HT1080 (cell line): Measurements from ENCODE around the gene SPATA32. TPM values are rescaled to one million over a fixed set of nuclear protein-coding genes. Genes with fewer than 3 reads are reported as not detected.
"Not testable (repeated sequence)": the region's sequence is repeated elsewhere in the genome, so short reads cannot be mapped to it uniquely, and the experiment has no call there.

Experiments
- DNase-seq: peaks from one replicate; pipeline ENCODE4 v3.0.0-alpha.2; 2015; ENCODE audit warnings: low read depth
- polyA plus RNA-seq, 2 experiments: library from polyadenylated mRNA; depleted of rRNA; stranded (reverse); fragments of >200 nt; gene quantifications; 2 replicates each; pipeline ENCODE4 v1.2.3, GENCODE V29; 2015
- total RNA-seq: library from RNA; depleted of rRNA; stranded (reverse); fragments of >200 nt; shearing (Covaris generic); gene quantifications from 2 replicates; pipeline ENCODE4 v1.2.3, GENCODE V29; 2014; rRNA removed

Gene SPATA32
- total RNA-seq, result not detected in 2 replicates
- not detected in 2 replicates for polyA plus RNA-seq (2015; cell fraction: cytosol; rRNA removed)
- polyA plus RNA-seq (2015; cell fraction: nucleus; rRNA removed), result not detected in 2 replicates

GRCh38 chr17:45261577-45262515 is at the start of gene SPATA32:
SPATA32 (minus strand) TSS chr17:45262094; CDS start chr17:45262016, 78 bp downstream.
- peak; percentile 52 for DNase-seq

GRCh38 chr17:45311401-45311759 is 49.5 kb upstream of the SPATA32 start:
- no peak for DNase-seq

- no peak for DNase-seq
Observed at GRCh38 chr17:45310380-45311324, 48.8 kb upstream of the SPATA32 start.

GRCh38 chr17:45309400-45309799 is 47.5 kb upstream of the SPATA32 start:
- no peak for DNase-seq

- DNase-seq, result no peak
Observed at GRCh38 chr17:45308840-45309239, 46.9 kb upstream of the SPATA32 start.

- DNase-seq, result no peak
Observed at GRCh38 chr17:45308016-45308365, 46.1 kb upstream of the SPATA32 start.

- DNase-seq, result peak; percentile 80
Observed at GRCh38 chr17:45307290-45308015, 45.6 kb upstream of the SPATA32 start.

- DNase-seq, result no peak
Observed at GRCh38 chr17:45306623-45307022, 44.7 kb upstream of the SPATA32 start.

GRCh38 chr17:45306094-45306493 is 44.2 kb upstream of the SPATA32 start:
- no peak for DNase-seq

- DNase-seq, result peak; percentile 73
Observed at GRCh38 chr17:45305530-45306087, 43.7 kb upstream of the SPATA32 start.

- DNase-seq, result peak; percentile 45
Observed at GRCh38 chr17:45302649-45303173, 40.8 kb upstream of the SPATA32 start.

GRCh38 chr17:45302220-45302619 is 40.3 kb upstream of the SPATA32 start:
- DNase-seq, result not testable (repeated sequence)

- DNase-seq, result no peak
Observed at GRCh38 chr17:45301674-45302073, 39.8 kb upstream of the SPATA32 start.

- no peak for DNase-seq
Observed at GRCh38 chr17:45300060-45300751, 38.3 kb upstream of the SPATA32 start.

GRCh38 chr17:45299361-45299760 is 37.5 kb upstream of the SPATA32 start:
- no peak for DNase-seq

- no peak for DNase-seq
Observed at GRCh38 chr17:45298546-45299285, 36.8 kb upstream of the SPATA32 start.

GRCh38 chr17:45296833-45297124 is 34.9 kb upstream of the SPATA32 start:
- no peak for DNase-seq

- peak; percentile 78 for DNase-seq
Observed at GRCh38 chr17:45296003-45296832, 34.3 kb upstream of the SPATA32 start.
